Measurements from ENCODE around the gene RECQL5. TPM values are rescaled to one million over a fixed set of nuclear protein-coding genes. Genes with fewer than 3 reads are reported as not detected.

RECQL5 gene
- polyA plus RNA-seq, 1 donor from 2014 or later, result 9.6 TPM

DNA sequence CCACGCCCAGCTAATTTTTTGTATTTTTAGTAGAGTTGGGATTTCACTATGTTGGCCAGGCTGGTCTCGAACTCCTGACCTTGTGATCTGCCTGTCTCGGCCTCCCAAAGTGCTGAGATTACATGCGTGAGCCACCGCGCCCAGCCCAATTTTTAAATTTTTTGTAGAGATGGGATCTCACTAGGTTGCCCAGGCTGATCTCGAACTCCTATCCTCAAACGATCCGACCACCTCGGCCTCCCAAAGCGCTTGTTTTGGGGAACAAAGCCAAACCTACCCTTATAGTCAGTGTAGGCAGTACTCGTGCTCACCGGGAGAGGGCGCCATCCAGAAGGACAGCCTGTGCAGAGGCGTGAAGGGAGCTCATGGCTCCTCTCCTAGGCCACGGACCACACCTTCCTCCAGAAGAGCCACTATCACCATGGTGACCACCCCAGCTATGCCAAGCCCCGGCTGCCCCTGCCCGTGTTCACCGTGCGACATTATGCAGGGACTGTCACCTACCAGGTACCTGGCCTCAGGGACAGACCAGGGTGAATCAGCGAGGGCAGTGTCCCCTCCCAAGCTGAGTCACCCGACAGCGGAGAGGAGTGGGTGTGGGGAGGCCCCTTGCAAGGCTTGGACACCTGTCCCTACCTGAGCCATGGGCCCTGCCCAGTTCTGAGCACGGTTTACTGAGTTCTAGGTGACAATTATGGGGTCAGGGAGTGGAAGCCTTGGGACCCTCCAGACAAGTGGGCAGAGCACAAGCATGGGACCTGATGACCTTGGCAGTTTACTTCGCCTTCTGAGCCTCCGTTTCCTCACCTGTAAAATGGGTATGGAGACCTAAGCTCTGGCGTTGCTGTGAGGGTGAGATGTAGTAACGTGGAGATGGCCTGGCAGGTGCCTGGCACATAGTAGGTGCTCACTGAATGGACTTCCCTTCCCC lies 65.6 kb downstream of the RECQL5 start:
- Histone ChIP-seq H3K27me3 (ENCODE audit: insufficient read depth, low read depth, low read length) (no peaks in the 10 kb centered on the region), H3K36me3 (ENCODE audit: insufficient read depth, low read length) (no peaks in the 10 kb centered on the region), H3K9me2 (ENCODE audit: insufficient read depth, low read length) (no peaks in the 10 kb centered on the region), H4K20me1 (ENCODE audit: insufficient read depth) (no peaks in the 10 kb centered on the region), H2AFZ (ENCODE audit: low read depth, low read length) (no peak overlapping the region), H3K27ac (ENCODE audit: low read length) (no peak overlapping the region), H3K4me3 (ENCODE audit: low read length) (no peak overlapping the region), H3F3A (ENCODE audit: insufficient read depth, low read length, poor library complexity, severe bottlenecking) (no peaks in the 10 kb centered on the region), H3K9me3 (ENCODE audit: low read length) (no peaks in the 10 kb centered on the region), H3K4me2 (ENCODE audit: low read length) (no peak overlapping the region), H3K79me2 (replicated peaks; ENCODE audit: insufficient read depth, low read length) (no peaks in the 10 kb centered on the region), H3K9ac (ENCODE audit: low read length) (no peak overlapping the region)
- TF ChIP-seq MXI1 (conservative IDR thresholded peaks at IDR 0.05; ENCODE audit: poor library complexity, severe bottlenecking), result no peak
- no peak for TF ChIP-seq REST (IDR thresholded peaks at IDR 0.05; ENCODE audit: borderline replicate concordance)
- no peak for TF ChIP-seq RAD21 (conservative IDR thresholded peaks at IDR 0.05)
- TF ChIP-seq EZH2 (IDR thresholded peaks at IDR 0.05; ENCODE audit: borderline replicate concordance, insufficient read depth, low read length, poor library complexity, severe bottlenecking), result no peak
- TF ChIP-seq EP300 (conservative IDR thresholded peaks at IDR 0.05; ENCODE audit: poor library complexity, severe bottlenecking), result no peak
- TF ChIP-seq SMC3 (conservative IDR thresholded peaks at IDR 0.05; ENCODE audit: poor library complexity), result no peak
- TF ChIP-seq TAF1 (IDR thresholded peaks at IDR 0.05; ENCODE audit: low read depth), result no peak
- TF ChIP-seq, protein P1, sequence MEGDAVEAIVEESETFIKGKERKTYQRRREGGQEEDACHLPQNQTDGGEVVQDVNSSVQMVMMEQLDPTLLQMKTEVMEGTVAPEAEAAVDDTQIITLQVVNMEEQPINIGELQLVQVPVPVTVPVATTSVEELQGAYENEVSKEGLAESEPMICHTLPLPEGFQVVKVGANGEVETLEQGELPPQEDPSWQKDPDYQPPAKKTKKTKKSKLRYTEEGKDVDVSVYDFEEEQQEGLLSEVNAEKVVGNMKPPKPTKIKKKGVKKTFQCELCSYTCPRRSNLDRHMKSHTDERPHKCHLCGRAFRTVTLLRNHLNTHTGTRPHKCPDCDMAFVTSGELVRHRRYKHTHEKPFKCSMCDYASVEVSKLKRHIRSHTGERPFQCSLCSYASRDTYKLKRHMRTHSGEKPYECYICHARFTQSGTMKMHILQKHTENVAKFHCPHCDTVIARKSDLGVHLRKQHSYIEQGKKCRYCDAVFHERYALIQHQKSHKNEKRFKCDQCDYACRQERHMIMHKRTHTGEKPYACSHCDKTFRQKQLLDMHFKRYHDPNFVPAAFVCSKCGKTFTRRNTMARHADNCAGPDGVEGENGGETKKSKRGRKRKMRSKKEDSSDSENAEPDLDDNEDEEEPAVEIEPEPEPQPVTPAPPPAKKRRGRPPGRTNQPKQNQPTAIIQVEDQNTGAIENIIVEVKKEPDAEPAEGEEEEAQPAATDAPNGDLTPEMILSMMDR (IDR thresholded peaks at IDR 0.05; ENCODE audit: poor library complexity, severe bottlenecking), result no peak
- TF ChIP-seq POLR2AphosphoS5 (IDR thresholded peaks at IDR 0.05), result no peak

GRCh38 chr17:75596320-75597087 lies 70.5 kb downstream of the RECQL5 start:
- no peak overlapping the region for H3K4me3 ChIP-seq (ENCODE audit: low read length)
- no peak overlapping the region for H2AFZ ChIP-seq (ENCODE audit: low read depth, low read length)
- no peaks in the 10 kb centered on the region for H3K9me3 ChIP-seq (ENCODE audit: low read length)
- H4K20me1 ChIP-seq (ENCODE audit: insufficient read depth), result no peaks in the 10 kb centered on the region
- TF ChIP-seq MXI1 (conservative IDR thresholded peaks at IDR 0.05; ENCODE audit: poor library complexity, severe bottlenecking) (no peak), SMC3 (conservative IDR thresholded peaks at IDR 0.05; ENCODE audit: poor library complexity) (no peak), TAF1 (IDR thresholded peaks at IDR 0.05; ENCODE audit: low read depth) (no peak), EP300 (conservative IDR thresholded peaks at IDR 0.05; ENCODE audit: poor library complexity, severe bottlenecking) (no peak)
- no peaks in the 10 kb centered on the region for H3F3A ChIP-seq (ENCODE audit: insufficient read depth, low read length, poor library complexity, severe bottlenecking)
- no peak overlapping the region for H3K27ac ChIP-seq (ENCODE audit: low read length)
- H3K27me3 ChIP-seq (ENCODE audit: insufficient read depth, low read depth, low read length), result no peaks in the 10 kb centered on the region
- no peak overlapping the region for H3K9ac ChIP-seq (ENCODE audit: low read length)
- H3K79me2 ChIP-seq (replicated peaks; ENCODE audit: insufficient read depth, low read length), result no peaks in the 10 kb centered on the region
- H3K36me3 ChIP-seq (ENCODE audit: insufficient read depth, low read length), result no peaks in the 10 kb centered on the region
- H3K4me2 ChIP-seq (ENCODE audit: low read length), result no peak overlapping the region
- H3K9me2 ChIP-seq (ENCODE audit: insufficient read depth, low read length), result no peaks in the 10 kb centered on the region

Measured in neural cell (in vitro differentiated cells).